Transverse colon (tissue), 3 donors: Measurements from ENCODE around the gene DVL1.

Experiments
- POLR2A ChIP-seq: fragments of 450-650 bp; IDR thresholded peaks from one replicate; pipeline ENCODE4 v1.6.1; 2016; ENCODE audit warnings: antibody characterized with exemption, mild to moderate bottlenecking, moderate library complexity
- TF ChIP-seq, protein P1 (sequence below), 5 experiments: fragments of 200-600 bp in 3 of 5; fragments of 450-650 bp in 2 of 5; sonication (generic) in 3 of 5; IDR thresholded peaks; 1 replicate in 2 of 5; 2 replicates in 3 of 5; pipeline ENCODE4 v1.5.1; 2016 to 2017; ENCODE audit warnings: antibody characterized with exemption in 5 of 5, inconsistent platforms in 3 of 5, mild to moderate bottlenecking in 2 of 5, moderate library complexity in 1 of 5

DNA sequence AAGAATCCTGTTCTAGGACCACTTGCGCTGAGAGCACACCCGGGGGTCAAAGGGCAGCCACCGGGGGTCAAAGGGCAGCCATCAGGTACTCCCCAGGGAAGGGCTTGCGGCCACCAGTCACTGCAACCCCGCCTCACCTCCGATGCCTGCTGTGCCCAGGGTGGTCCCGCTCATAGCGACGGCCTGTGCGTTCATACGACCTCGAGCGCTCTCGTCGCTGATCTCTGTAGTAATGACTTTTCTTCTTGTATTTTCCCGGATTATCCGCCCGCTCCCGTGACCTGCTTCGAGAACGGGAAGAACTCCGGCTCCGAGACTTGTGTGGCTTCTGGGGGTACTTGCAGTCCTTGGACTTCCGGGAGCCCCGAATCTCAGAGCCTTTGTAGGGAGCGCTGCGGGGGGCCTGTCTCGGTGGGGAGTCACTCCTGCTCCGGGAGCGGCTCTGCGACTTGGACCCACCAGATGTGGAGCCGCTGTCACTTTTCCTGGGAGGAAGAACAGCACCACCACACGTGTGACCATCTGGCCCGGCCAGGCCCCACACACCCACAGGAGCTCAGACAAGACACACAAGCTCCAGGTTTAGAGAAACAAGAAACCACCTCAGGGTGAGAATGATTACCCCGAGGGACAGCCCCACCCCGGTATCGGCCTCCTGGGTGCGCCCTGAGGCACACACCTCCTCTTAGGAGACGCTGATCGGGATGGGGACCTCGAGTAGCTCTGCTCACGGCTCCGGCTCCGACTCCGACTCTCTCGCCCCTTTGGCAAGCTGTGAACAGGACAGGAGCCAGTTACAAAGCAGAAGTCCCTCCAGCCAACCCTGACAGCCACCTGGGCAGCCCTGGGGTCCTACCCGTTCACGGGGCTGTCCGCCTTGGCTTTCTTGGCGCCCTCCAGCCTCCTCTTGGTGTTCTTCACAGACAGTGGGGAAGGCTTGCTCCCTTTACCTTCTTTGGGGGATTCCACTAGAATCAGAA, 38.2 kb upstream of the DVL1 start:
- TF ChIP-seq, protein P1, sequence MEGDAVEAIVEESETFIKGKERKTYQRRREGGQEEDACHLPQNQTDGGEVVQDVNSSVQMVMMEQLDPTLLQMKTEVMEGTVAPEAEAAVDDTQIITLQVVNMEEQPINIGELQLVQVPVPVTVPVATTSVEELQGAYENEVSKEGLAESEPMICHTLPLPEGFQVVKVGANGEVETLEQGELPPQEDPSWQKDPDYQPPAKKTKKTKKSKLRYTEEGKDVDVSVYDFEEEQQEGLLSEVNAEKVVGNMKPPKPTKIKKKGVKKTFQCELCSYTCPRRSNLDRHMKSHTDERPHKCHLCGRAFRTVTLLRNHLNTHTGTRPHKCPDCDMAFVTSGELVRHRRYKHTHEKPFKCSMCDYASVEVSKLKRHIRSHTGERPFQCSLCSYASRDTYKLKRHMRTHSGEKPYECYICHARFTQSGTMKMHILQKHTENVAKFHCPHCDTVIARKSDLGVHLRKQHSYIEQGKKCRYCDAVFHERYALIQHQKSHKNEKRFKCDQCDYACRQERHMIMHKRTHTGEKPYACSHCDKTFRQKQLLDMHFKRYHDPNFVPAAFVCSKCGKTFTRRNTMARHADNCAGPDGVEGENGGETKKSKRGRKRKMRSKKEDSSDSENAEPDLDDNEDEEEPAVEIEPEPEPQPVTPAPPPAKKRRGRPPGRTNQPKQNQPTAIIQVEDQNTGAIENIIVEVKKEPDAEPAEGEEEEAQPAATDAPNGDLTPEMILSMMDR (IDR thresholded peaks at IDR 0.05), result no peak
- TF ChIP-seq POLR2A, result no peak
